Fibroblast of villous mesenchyme (primary cell): Measurements from ENCODE around the gene ZSWIM1. TPM values are rescaled to one million over a fixed set of nuclear protein-coding genes. Genes with fewer than 3 reads are reported as not detected.

Source experiments
- DNase-seq: peaks from one replicate; pipeline ENCODE4 v3.0.0-alpha.2; 2010; ENCODE audit warnings: low read depth
- H3K4me3 ChIP-seq: 2 replicates; pipeline ENCODE4 v1.5.1; 2011; ENCODE audit warnings: low read depth, mild to moderate bottlenecking, low read length
- CTCF ChIP-seq: IDR thresholded peaks from 2 replicates; pipeline ENCODE4 v1.5.1; 2012; ENCODE audit warnings: low read depth, mild to moderate bottlenecking, low read length; ENCODE audit not compliant: insufficient read depth
- total RNA-seq: library from RNA; depleted of rRNA; stranded (reverse); fragments of >200 nt; gene quantifications from 2 replicates; pipeline ENCODE4 v1.2.3, GENCODE V29; 2012

ZSWIM1 gene
- total RNA-seq, 1 donor = 9.1 TPM

DNA sequence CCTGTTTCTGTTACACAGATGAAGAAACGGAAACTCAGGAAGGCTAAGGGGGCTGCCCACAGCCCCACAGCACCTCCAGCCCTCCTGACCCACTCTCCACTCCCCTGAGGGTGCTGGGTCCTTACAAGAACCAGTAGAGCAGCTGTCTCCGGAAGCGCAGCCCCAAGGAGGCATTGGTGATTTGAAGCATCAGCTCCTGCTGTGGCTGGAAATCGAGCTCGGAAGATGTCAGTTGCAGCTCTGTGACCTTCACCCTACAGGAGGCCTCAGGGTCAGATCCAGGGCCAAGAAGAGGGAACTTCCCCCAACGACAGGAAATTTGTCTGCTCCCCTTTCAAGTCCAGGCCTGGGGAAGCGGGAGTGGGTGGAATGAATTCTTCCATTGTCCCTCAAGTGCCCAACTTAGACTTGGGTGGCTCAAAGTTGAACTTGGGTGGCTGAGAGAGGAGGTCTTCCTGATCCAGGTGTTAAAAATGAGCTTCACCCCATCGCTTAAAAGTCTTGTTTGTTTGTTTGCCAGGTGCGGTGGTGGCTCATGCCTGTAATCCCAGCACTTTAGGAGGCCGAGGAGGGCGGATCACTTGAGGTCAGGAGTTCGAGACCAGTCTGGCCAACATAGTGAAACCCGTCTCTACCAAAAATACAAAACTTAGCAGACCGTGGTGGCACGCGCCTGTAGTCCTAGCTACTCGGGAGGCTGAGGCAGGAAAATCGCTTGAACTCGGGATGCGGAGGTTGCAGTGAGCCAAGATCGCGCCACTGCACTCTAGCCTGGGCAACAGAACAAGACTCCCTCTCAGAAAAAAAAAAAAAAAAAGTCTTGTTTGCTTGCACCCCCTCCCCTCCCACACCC lies 29.0 kb downstream of the ZSWIM1 start:
- no peak for TF ChIP-seq CTCF
- no peak for DNase-seq
- H3K4me3 ChIP-seq = peak overlapping the region; percentile 52

- peak; percentile 99 for DNase-seq
- TF ChIP-seq CTCF = no peak
- H3K4me3 ChIP-seq = peak overlapping the region; percentile 76
These were observed 29.9 kb downstream of the ZSWIM1 start for GRCh38 chr20:45910670-45911485.

DNA sequence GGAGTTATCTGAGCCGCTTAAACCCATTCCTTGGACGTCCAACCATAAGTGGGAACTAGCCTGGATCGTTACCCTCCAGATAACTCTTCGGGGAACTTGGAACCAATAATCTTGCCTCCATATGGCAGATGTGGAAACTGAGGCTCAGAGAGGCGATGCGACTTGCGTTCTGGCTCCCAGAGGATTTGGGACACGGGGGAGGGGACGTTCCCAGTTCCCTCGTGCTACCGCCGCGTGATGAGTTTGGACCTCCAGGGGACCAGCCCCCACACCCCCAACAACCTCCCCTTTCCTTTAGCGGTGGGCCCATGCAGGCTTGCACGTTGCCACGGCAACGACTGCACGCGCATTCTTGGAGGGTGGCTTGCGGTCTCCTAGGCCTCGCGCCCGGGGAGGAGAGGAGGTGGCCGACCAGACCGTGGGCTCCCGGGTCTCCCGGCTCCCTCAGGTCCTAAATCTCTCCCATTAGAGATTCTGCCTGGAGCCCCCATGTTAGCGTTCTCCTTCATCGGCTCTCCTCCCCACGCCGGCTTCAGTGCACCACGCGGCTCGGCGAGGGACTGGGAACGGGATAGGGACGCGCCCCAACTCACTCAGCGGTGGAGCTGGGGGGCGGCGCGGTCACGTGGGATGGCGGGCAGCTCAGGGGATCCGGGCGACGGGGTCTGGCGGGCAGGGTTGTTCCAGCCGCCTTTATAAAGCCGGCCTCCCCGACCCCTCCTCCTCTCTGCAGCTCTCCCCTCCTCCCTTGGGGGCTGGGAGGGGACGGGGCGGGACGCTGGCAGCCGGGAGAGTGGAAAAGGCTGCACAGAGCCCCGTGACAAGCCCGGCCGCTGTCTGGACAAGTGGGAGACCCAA lies 30.7 kb downstream of the ZSWIM1 start, which contains the start of gene PLTP:
PLTP (minus strand) TSS at position 670 of the 858 bp plus-strand sequence. CDS start 703 bp downstream, outside the sequence.
- H3K4me3 ChIP-seq = peak within 1 kb of the TSS; percentile 76
- TF ChIP-seq CTCF = no peak
- DNase-seq = peak; percentile 76

GRCh38 chr20:45912344-45912682 lies 31.3 kb downstream of the ZSWIM1 start:
- no peak for TF ChIP-seq CTCF
- H3K4me3 ChIP-seq = peak overlapping the region; percentile 76
- DNase-seq = no peak

- DNase-seq = no peak
- H3K4me3 ChIP-seq = no peak overlapping the region
- no peak for TF ChIP-seq CTCF
These were observed 32.1 kb downstream of the ZSWIM1 start for GRCh38 chr20:45913116-45913515.

DNA sequence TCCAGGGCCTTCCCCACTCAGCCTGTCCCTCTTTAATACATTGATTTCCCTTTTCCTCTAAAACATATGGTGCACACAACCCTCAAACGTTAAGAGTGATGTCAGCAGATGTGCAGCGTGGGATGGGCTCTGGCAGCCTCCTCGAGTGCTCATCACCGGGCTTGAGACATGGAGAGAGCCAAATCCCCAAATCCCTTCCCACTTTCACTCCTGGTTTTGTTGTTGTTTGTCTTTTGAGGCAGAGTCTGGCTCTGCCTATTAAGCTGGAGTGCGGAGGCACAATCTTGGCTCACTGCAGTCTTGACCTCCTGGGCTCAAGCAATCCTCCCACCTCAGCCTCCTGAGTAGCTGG lies 36.7 kb downstream of the ZSWIM1 start:
- TF ChIP-seq CTCF = no peak
- H3K4me3 ChIP-seq = no peak overlapping the region
- DNase-seq = peak; percentile 76
